Activated CD4-positive, alpha-beta T cell treated with anti-CD3 and anti-CD28 coated beads, Interleukin-2, amount 50 U/mL, for 1 hour (primary cell): ENCODE measurements around the gene ANP32E.
"Not testable (repeated sequence)": the region's sequence is repeated elsewhere in the genome, so short reads cannot be mapped to it uniquely, and the experiment has no call there.

Experiments used
- DNase-seq: peaks from one replicate; pipeline ENCODE4 v3.0.0-alpha.2; 2020

Gene ANP32E

GRCh38 chr1:150256554-150257341 lies 20.8 kb upstream of the ANP32E start:
- DNase-seq: no peak

GRCh38 chr1:150256198-150256553 lies 20.3 kb upstream of the ANP32E start:
- DNase-seq: no peak

GRCh38 chr1:150249936-150250335 lies 14.0 kb upstream of the ANP32E start:
- DNase-seq: no peak

GRCh38 chr1:150243003-150243402 lies 7.1 kb upstream of the ANP32E start:
- DNase-seq: no peak

- DNase-seq: no peak
Observed at GRCh38 chr1:150237746-150238145, 1.8 kb upstream of the ANP32E start.

- DNase-seq: not testable (repeated sequence)
Observed at GRCh38 chr1:150237176-150237575, 1.3 kb upstream of the ANP32E start.

GRCh38 chr1:150236614-150237100 lies 745 bp upstream of the ANP32E start:
- DNase-seq: no peak

GRCh38 chr1:150235294-150235851 lies 539 bp downstream of the ANP32E start:
- peak; percentile 24 for DNase-seq

- DNase-seq: peak; percentile 83
Observed at GRCh38 chr1:150234566-150235293, 1.2 kb downstream of the ANP32E start.

GRCh38 chr1:150234309-150234565 lies 1.7 kb downstream of the ANP32E start:
- DNase-seq: no peak

GRCh38 chr1:150233359-150234308 lies 2.3 kb downstream of the ANP32E start:
- DNase-seq: peak; percentile 20

- DNase-seq: not testable (repeated sequence)
Observed at GRCh38 chr1:150232921-150233320, 3.0 kb downstream of the ANP32E start.

- not testable (repeated sequence) for DNase-seq
Observed at GRCh38 chr1:150228246-150228645, 7.7 kb downstream of the ANP32E start.

GRCh38 chr1:150227228-150227627 lies 8.7 kb downstream of the ANP32E start:
- DNase-seq: no peak

GRCh38 chr1:150226486-150226885 lies 9.4 kb downstream of the ANP32E start:
- DNase-seq: no peak

- no peak for DNase-seq
Observed at GRCh38 chr1:150225546-150225945, 10.4 kb downstream of the ANP32E start.

GRCh38 chr1:150224983-150225382 lies 10.9 kb downstream of the ANP32E start:
- no peak for DNase-seq

GRCh38 chr1:150221552-150221951 lies 14.4 kb downstream of the ANP32E start:
- DNase-seq: no peak

GRCh38 chr1:150215855-150216254 lies 20.1 kb downstream of the ANP32E start:
- DNase-seq: not testable (repeated sequence)

GRCh38 chr1:150214099-150214756 lies 21.7 kb downstream of the ANP32E start:
- not testable (repeated sequence) for DNase-seq

GRCh38 chr1:150213170-150214098 lies 22.5 kb downstream of the ANP32E start:
- peak; percentile 89 for DNase-seq
